KOPT-K1 (cell line): ENCODE data around the gene PPP1R7.
"Not testable (repeated sequence)": the region's sequence is repeated elsewhere in the genome, so short reads cannot be mapped to it uniquely, and the experiment has no call there.

Experiments
- H3K27ac ChIP-seq: fragments of 200-600 bp; sonication (generic); 2 replicates; pipeline ENCODE4 v1.5.1; 2016; ENCODE audit warnings: antibody characterized with exemption, mild to moderate bottlenecking, low read depth, low read length; ENCODE audit not compliant: poor library complexity, severe bottlenecking
- H3K36me3 ChIP-seq: fragments of 200-600 bp; sonication (generic); 2 replicates; pipeline ENCODE4 v1.5.1; 2017; ENCODE audit warnings: antibody characterized with exemption, mild to moderate bottlenecking, low read length, moderate library complexity; ENCODE audit not compliant: insufficient read depth
- H3K9me3 ChIP-seq: fragments of 200-600 bp; sonication (generic); 2 replicates; pipeline ENCODE4 v1.5.1; 2017; ENCODE audit warnings: antibody characterized with exemption, low read length, mild to moderate bottlenecking; ENCODE audit not compliant: insufficient read depth, poor library complexity, severe bottlenecking

PPP1R7 gene, protein sequence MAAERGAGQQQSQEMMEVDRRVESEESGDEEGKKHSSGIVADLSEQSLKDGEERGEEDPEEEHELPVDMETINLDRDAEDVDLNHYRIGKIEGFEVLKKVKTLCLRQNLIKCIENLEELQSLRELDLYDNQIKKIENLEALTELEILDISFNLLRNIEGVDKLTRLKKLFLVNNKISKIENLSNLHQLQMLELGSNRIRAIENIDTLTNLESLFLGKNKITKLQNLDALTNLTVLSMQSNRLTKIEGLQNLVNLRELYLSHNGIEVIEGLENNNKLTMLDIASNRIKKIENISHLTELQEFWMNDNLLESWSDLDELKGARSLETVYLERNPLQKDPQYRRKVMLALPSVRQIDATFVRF

DNA sequence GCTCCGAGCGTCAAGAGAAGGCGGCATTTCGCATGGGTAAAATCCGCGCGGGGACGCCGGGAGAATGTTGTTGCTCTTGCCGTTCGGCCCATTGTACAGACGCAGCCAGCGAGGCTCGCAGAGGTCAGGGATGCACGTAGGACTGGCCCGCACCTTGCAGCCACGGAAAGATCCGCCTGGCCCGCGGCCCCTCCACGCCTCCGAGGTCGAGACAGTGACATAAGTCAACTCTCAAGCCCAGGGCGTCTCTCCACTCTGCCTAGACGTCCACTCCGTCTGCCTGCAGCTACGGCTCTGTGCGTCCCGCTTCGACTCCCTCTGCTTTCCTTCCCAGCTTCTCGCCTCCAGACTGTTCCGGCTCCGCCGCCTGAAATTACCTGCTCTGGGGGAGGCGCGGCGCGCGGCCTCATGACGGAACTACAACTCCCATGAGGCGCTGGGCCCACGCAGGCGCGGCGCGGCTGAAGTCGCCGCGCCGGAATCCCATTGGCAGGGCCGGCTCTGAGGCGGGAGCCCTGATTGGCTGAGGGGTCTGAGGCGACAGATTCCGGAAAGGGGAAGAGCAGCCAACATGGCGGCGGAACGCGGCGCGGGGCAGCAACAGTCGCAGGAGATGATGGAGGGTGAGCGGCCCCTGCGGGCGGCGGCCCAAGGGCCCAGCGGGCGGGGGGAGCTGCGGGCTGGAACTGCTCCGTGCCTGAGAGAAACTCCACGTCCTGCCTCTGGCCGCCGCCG is at the start of gene PPP1R7:
PPP1R7 (plus strand) TSS at position 543 of the 735 bp plus-strand sequence; CDS start at position 572, 29 bp downstream.
- Histone ChIP-seq H3K36me3 (peaks cover 22% of the 10 kb centered on the region), H3K9me3 (no peaks in the 10 kb centered on the region), H3K27ac (peak within 1 kb of the TSS; percentile 71)

DNA sequence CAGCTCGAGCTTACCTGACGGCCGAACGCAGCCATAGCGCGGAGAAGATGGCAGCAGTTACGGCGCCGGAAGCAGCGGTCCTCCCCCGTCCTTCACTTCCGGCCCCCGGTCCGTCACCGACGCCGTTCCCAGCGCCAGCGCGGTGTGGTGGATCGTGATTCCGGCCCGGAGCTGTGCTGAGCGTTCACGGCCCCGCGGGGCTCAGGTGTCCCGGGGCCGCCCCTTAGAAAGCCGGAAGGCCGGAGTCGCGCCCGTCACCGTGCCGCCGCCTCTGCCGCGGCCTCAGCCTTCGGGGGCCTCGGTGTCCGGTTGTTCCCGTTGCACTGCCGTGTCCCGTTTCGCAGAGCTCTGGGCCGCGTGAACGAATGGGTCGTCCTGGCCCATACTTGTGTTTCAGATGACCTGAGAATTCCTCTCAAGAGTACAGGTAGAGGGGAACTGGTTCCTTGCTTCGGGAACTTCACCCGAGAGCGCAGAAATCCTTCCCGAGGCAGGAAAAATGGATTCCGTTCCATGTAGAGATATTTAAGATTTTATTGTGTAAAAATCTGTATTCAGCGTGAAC is 47.9 kb upstream of the PPP1R7 start, which contains the start of gene MTERF4:
MTERF4 (minus strand) TSS at position 49 of the 565 bp plus-strand sequence; CDS start at position 35, 14 bp downstream.
- Histone ChIP-seq H3K27ac (peak within 1 kb of the TSS; percentile 80), H3K36me3 (peaks cover 40% of the 10 kb centered on the region), H3K9me3 (no peaks in the 10 kb centered on the region)

DNA sequence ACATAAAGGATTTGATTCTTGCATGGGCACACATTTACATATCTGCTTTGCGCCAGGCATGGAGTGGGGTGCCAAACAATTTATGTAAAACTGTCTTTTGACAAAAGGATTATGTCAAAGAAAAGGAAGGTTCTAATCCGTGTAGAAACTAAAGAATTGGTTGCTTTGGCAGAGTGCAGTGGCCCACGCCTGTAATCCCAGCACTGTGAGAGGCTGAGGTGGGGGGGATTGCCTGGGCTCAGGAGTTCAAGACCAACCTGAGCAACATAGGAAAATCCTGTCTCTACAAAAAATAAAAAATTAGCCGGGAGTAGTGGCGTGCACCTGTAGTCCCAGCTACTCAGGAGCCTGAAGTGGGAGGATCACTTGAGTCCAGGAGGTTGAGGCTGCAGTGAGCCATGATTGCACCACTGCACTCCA is 47.1 kb upstream of the PPP1R7 start:
- Histone ChIP-seq H3K27ac (peak overlapping the region; percentile 80), H3K9me3 (no peaks in the 10 kb centered on the region), H3K36me3 (peaks cover 40% of the 10 kb centered on the region)

DNA sequence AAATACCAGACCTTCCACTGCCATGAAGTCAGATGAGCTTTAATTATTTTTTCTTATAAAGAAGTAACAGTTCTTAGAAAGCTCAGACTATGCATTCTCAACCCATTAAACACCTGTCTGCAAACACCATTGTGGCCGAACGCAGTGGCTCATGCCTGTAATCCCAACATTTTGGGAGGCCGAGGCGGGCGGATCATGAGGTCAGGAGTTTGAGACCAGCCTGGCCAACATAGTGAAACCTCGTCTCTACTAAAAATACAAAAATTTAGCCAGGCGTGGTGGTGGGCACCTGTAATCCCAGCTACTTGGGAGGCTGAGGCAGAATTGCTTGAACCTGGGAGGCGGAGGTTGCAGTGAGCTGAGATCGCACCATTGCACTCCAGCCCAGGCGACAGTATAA is 45.7 kb upstream of the PPP1R7 start:
- not testable (repeated sequence) for H3K9me3 ChIP-seq, H3K27ac ChIP-seq
- peaks cover 31% of the 10 kb centered on the region for H3K36me3 ChIP-seq

DNA sequence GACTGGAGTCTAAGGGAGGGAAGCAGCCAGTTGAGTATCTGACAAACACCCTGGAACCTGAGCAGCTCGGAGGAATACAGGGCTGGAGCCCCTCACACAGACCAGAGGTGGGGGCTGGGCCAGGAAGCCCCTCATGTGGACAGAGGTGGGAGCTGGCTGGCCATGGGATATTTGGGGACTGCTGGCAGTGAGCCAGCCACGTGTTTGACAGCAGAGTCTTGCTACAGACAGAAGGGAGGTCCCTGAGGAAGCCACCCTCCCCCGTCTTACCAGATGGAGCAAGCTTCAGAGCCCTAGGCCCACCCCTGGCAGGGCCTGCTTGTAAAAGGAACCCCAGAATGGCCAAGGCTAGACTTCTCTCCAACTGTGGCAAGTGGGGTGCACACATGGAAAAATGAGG is 44.6 kb upstream of the PPP1R7 start:
- Histone ChIP-seq H3K36me3 (peaks cover 26% of the 10 kb centered on the region), H3K27ac (no peak overlapping the region), H3K9me3 (no peaks in the 10 kb centered on the region)

DNA sequence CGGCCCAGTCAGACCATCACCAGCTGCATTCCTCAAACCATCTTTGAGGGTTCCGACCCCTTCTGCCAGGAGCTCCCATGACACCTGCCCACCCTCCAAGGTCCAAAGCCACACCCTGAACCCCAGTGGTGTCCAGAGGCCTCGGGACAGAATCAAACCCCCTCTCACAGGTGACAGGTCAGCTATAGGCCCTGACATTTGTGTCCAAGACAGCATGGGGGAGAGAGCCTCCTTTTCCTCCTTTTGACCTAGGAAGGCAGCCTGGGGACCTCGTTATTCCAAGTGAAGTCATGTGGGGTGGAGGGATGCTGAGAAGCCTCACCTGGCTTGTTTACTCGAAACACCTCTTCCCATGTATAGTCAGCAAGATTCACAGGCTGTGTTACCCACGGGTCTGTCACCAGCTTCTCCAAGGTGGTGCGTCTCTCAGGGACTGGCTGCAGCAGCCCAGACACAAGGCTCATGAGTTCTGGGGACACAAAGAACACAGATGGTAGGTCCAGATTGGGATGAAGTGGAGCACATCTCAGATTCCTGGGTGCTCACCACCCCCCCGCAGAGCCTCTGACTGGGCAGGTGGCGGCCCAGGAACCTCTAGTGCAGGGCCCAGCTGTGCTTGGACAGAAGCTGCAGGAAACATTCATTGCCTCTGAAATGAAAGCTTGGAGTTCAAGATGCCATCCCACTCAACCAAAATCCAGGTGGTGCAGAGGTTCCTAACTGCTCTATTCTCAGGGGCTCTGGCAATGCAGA is 43.1 kb upstream of the PPP1R7 start:
- peaks cover 39% of the 10 kb centered on the region for H3K36me3 ChIP-seq
- no peaks in the 10 kb centered on the region for H3K9me3 ChIP-seq
- H3K27ac ChIP-seq, result no peak overlapping the region

DNA sequence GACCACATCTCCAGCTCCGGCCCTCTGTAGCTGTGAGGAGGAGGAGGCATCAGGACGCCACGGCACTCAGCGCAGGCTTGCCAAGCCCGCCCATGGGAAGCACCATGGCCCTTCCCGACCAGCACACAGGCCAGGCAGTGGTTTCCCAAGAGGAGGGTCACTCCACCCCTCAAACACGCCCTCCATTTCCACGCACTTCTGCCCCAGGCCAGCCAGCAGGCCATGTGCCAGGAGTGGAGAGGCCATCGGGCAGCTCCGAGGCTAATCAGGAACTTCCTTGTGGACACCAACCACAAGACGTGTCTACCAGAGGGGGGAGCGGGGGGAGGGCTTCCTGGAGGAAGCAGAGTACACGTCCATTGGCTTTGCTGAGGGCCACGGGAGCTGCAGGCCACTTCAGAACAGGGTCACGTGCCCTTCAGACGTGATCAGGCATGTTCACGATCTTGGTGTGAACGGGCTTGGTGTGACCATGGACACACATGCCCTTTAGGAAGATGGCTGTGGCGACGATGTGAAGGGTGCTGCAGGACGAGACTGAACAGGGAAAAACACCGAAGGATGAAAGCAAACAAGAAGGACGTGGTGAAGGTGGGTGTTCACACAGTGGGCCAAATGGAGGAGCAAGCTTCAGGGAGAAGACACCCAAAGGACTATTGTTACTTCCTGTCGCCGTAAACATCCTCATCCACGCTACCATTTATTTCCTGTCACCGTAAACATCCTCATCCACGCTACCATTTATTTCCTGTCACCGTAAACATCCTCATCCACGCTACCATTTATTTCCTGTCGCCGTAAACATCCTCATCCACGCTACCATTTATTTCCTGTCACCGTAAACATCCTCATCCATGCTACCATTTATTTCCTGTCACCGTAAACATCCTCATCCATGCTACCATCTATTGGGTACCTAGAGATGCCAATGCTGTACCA is 41.7 kb upstream of the PPP1R7 start:
- peaks cover 50% of the 10 kb centered on the region for H3K36me3 ChIP-seq
- no peak overlapping the region for H3K27ac ChIP-seq
- no peaks in the 10 kb centered on the region for H3K9me3 ChIP-seq

DNA sequence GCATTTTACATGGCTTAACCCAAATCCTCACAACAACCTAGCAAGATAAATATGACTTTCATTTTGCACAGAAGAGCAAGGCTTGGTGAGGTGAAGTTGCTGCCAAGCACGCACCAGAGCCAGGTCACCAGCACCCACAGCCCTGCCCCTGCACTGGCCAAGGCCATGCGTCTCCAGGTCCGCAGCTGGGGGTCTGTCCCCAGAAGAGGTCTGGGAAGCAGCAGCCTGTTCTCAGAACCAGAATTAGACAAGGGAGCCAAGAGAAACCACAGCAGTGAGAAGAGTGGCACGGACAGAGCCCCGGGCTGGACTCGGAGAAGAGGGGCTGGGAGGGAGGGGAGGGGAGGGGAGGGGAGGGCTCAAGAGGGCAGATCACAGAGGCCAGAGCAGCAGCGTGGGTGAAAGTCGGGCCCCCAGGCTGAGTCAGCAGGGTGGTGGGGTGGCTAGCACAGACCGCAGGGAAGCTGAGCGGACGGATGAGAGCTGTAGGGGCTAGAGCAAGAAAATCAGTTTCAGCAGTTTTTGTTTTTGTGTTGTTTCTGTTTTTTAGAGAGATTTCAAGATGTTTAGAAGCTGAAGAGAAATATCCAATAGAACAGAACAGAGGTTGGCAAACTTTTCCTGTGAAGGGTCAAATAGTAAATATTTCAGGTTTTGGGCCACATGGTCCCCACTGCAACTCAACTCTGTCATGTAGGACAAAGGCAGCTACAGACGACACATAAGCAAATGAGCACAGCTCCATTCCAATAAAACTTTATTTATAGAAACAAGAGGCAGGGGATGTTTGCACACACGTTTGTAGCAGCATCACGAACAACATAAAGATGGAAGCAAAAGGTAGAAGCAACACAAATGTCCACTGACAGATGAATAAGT is 40.8 kb upstream of the PPP1R7 start:
- peaks cover 57% of the 10 kb centered on the region for H3K36me3 ChIP-seq
- no peaks in the 10 kb centered on the region for H3K9me3 ChIP-seq
- no peak overlapping the region for H3K27ac ChIP-seq

DNA sequence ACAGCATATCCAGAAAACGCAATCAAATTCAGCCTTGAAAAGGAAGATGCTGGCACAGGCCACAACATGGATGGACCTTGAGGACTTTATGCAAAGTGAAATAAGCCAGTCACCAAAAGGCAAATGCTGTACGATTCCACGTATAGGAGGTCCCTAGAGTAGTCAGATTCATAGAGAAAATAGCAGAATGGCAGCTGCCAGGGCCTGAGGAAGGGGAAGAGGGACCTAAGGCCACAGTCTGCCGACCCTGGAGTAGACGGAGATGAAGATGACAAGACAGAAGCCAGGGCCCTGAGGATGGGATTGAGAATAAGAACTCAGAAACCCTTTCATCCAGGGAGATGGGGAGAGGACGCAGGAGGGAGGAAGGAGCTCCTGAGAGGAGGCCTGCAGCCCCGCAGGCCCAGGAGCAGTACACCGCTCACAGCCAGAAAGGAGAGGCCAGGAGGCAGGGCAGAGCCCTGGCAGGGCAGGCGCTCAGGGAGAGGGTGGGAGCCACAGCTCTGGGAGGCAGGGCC is 40.1 kb upstream of the PPP1R7 start:
- Histone ChIP-seq H3K9me3 (no peaks in the 10 kb centered on the region), H3K27ac (no peak overlapping the region), H3K36me3 (peaks cover 64% of the 10 kb centered on the region)

DNA sequence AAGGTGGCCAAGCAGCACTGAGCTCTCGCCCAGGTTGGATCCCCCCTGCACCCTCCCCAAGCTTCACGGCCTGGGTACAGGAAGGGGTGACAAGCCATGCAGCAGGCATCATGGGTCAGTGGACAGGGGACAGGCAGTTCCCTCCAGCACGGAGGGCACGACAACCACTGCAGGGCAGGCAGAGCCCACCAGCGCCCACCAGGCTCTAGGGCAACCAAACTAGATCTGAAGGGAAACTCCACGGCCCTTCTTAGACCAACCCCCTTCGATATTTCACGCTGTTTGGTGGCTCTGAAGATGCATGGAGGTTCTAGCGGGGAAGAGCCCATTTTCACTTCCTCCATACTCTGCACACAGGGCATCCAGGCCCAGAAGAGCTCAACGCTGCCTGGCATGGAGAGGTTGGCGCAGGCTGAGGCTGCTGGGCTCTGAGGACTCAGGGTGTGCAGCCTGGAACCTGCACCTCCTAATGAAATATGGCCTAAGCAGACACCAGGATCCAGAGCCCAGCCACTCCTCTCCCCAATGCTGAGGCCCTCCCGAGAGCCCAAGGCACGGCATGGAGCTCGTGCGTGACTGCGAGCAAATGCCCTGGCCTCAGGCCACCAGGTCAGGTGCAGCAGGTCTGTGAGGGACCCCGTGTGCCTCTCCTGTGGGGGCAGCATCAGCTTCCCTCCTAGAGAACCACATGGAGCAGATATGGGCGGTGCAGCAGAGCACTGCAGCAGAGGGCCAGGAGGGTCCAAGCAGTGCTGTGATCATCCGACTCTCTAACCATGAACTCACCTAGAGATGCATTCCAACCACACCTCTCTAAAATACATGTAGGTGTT is 39.4 kb upstream of the PPP1R7 start:
- no peak overlapping the region for H3K27ac ChIP-seq
- H3K9me3 ChIP-seq, result no peaks in the 10 kb centered on the region
- H3K36me3 ChIP-seq, result peaks cover 69% of the 10 kb centered on the region

DNA sequence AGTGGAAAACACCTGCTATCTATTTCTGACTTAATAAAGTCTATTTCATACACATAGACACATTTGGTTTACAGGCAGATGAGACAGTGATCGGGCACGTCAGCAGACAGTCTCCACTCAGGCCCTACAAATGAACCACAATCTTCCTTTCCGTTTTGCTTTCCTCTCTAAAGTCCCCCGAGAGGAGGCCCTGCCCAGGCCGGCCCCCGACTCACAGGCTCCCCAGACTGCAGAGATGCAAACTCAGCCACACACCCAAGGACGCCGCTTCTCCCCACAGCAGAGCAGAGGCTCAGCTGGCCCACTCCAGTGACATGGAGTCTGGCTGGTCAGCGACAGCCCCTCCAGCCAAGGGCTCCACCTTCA is 38.8 kb upstream of the PPP1R7 start:
- H3K27ac ChIP-seq, result no peak overlapping the region
- H3K36me3 ChIP-seq, result peaks cover 75% of the 10 kb centered on the region
- H3K9me3 ChIP-seq, result no peaks in the 10 kb centered on the region

DNA sequence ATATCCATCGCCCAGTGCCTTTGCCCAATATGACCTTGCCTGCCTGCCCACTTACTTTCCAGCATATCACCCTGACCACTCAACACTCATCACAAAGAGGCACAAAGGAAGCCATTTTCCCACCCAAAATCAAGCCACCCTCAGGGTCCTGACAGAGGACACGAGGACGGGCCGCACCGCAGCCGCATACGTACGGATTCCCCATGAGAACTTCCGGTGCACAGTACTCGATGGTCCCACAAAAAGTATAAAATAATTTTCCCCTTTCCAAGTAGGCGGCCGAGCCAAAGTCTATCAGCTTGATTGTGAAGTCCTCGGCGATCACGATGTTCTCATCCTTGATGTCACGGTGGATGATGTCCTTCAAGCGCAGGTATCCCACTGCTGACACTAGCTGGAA is 38.2 kb upstream of the PPP1R7 start:
- Histone ChIP-seq H3K27ac (no peak overlapping the region), H3K36me3 (peaks cover 75% of the 10 kb centered on the region)

More for the DNA sequence above, 38.2 kb upstream of the PPP1R7 start:
- no peaks in the 10 kb centered on the region for H3K9me3 ChIP-seq
